Endodermal cell (in vitro differentiated cells): ENCODE results near the gene SUGCT. TPM values are rescaled to one million over a fixed set of nuclear protein-coding genes. Genes with fewer than 3 reads are reported as not detected.

Experiments used
- DNase-seq: peaks from one replicate; pipeline ENCODE4 v3.0.0-alpha.2; 2017
- H3K27ac ChIP-seq: 2 replicates; pipeline ENCODE4 v1.5.1; 2013; ENCODE audit warnings: mild to moderate bottlenecking, low read depth, low read length, moderate library complexity
- H3K27me3 ChIP-seq: 2 replicates; pipeline ENCODE4 v1.6.1; 2013; ENCODE audit warnings: mild to moderate bottlenecking, low read length, moderate library complexity; ENCODE audit not compliant: insufficient read depth, control insufficient read depth, poor library complexity, severe bottlenecking
- H3K36me3 ChIP-seq: 2 replicates; pipeline ENCODE4 v1.7.0; 2013; ENCODE audit warnings: mild to moderate bottlenecking, low read length, moderate library complexity; ENCODE audit not compliant: control insufficient read depth, insufficient read depth
- H3K4me1 ChIP-seq: one replicate; pipeline ENCODE4 v1.7.0; 2013; ENCODE audit warnings: low read length; ENCODE audit not compliant: control insufficient read depth, insufficient read depth
- H3K4me3 ChIP-seq: 2 replicates; pipeline ENCODE4 v1.5.1; 2013; ENCODE audit warnings: mild to moderate bottlenecking, low read length, moderate library complexity
- H3K9ac ChIP-seq: 2 replicates; pipeline ENCODE4 v1.6.1; 2013; ENCODE audit warnings: mild to moderate bottlenecking, low read length, moderate library complexity; ENCODE audit not compliant: poor library complexity, severe bottlenecking; ENCODE audit errors: extremely low read depth
- H3K9me3 ChIP-seq: 2 replicates; pipeline ENCODE4 v1.6.1; 2013; ENCODE audit warnings: mild to moderate bottlenecking, low read length, moderate library complexity; ENCODE audit not compliant: control insufficient read depth
- H3K27ac Mint-ChIP-seq: 2 replicates; pipeline ENCODE4 v1.8.0; 2020; ENCODE audit warnings: mixed read lengths
- H3K27me3 Mint-ChIP-seq: 2 replicates; pipeline ENCODE4 v1.8.0; 2021; ENCODE audit warnings: mild to moderate bottlenecking, mixed read lengths; ENCODE audit not compliant: insufficient read depth
- H3K36me3 Mint-ChIP-seq: 2 replicates; pipeline ENCODE4 v1.8.0; 2020; ENCODE audit warnings: low read depth, mixed read lengths
- H3K4me1 Mint-ChIP-seq: 2 replicates; pipeline ENCODE4 v1.8.0; 2020; ENCODE audit warnings: mixed read lengths
- H3K4me3 Mint-ChIP-seq: 2 replicates; pipeline ENCODE4 v1.8.0; 2020; ENCODE audit warnings: mild to moderate bottlenecking, moderate library complexity, mixed read lengths
- H3K9me3 Mint-ChIP-seq: 2 replicates; pipeline ENCODE4 v1.8.0; 2020; ENCODE audit warnings: mild to moderate bottlenecking, mixed read lengths
- WGBS, 2 experiments: methylation state at CpG; one replicate each; pipeline versions ENCODE4 v1.1.5 to v1.1.7; 2013; ENCODE audit warnings: missing lambda C conversion rate in 2 of 2, mixed read lengths in 1 of 2; ENCODE audit not compliant: insufficient coverage in 1 of 2, insufficient read length in 1 of 2; 5-methylcytosine and 5-hydroxymethylcytosine counted together
- total RNA-seq, 2 donors: library from RNA; stranded (reverse); fragmentation: NEBNext Ultra II Directional in 1 of 2; extraction: Animal tissue kit (Norgen Biotek cat#: 25700) in 1 of 2; gene quantifications; 2 replicates in 1 of 2; 3 replicates in 1 of 2; pipeline ENCODE4 v1.2.1, GENCODE V29; 2021
- TF ChIP-seq, protein P1 (sequence below): fragments of 200-600 bp; sonication (generic); conservative IDR thresholded peaks from 2 replicates; pipeline ENCODE4 v1.5.0; 2021; ENCODE audit warnings: antibody characterized with exemption, mild to moderate bottlenecking

SUGCT gene
- total RNA-seq, 2 donors from 2014 or later = 3.6 to 3.9 TPM

GRCh38 chr7:40519009-40519408 is 384.2 kb downstream of the SUGCT start:
- no peaks in the 10 kb centered on the region for H3K4me1 Mint-ChIP-seq
- no peaks in the 10 kb centered on the region for H3K9me3 Mint-ChIP-seq

GRCh38 chr7:40520986-40521738 is 386.4 kb downstream of the SUGCT start:
- H3K4me3 ChIP-seq = no peak overlapping the region
- WGBS, 2 experiments = 79 to 82% methylated on average over 6 to 7 of the region's 7 CpGs
- TF ChIP-seq, protein P1, sequence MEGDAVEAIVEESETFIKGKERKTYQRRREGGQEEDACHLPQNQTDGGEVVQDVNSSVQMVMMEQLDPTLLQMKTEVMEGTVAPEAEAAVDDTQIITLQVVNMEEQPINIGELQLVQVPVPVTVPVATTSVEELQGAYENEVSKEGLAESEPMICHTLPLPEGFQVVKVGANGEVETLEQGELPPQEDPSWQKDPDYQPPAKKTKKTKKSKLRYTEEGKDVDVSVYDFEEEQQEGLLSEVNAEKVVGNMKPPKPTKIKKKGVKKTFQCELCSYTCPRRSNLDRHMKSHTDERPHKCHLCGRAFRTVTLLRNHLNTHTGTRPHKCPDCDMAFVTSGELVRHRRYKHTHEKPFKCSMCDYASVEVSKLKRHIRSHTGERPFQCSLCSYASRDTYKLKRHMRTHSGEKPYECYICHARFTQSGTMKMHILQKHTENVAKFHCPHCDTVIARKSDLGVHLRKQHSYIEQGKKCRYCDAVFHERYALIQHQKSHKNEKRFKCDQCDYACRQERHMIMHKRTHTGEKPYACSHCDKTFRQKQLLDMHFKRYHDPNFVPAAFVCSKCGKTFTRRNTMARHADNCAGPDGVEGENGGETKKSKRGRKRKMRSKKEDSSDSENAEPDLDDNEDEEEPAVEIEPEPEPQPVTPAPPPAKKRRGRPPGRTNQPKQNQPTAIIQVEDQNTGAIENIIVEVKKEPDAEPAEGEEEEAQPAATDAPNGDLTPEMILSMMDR = no peak

More at GRCh38 chr7:40519009-40519408, 384.2 kb downstream of the SUGCT start:
- no peak overlapping the region for H3K9ac ChIP-seq
- WGBS, 2 experiments = 91 to 100% methylated on average over 2 to 3 of the region's 3 CpGs
- TF ChIP-seq, protein P1 = no peak
- Mint-ChIP-seq H3K4me3 (no peak overlapping the region), H3K27me3 (no peaks in the 10 kb centered on the region), H3K36me3 (no peaks in the 10 kb centered on the region), H3K27ac (no peak overlapping the region)
- H3K4me1 ChIP-seq = no peaks in the 10 kb centered on the region
- no peak overlapping the region for H3K4me3 ChIP-seq
- no peak overlapping the region for H3K27ac ChIP-seq
- no peaks in the 10 kb centered on the region for H3K9me3 ChIP-seq
- H3K36me3 ChIP-seq = no peaks in the 10 kb centered on the region
- no peak for DNase-seq
- H3K27me3 ChIP-seq = no peaks in the 10 kb centered on the region

DNA sequence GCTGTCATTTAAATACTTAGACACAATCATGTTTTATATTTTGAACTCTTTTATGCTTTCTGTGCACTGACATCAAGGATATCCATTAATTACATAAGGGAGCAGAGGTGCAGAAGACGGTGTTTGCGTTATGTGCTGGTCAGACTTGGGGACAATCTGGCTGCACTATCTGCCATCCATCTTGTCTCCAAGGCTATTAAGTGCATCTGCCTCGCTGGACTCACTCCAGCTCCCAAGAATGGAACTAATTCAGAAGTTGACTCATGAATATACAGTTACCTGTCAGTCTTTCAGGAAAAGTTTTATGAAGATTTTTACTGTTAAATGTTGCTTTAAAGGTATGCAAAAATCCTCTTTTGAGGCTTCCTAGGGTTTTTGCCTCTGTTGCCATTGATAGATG is 391.0 kb downstream of the SUGCT start:
- no peak overlapping the region for H3K9ac ChIP-seq
- H3K4me3 ChIP-seq = no peak overlapping the region
- DNase-seq = no peak
- Mint-ChIP-seq H3K4me3 (no peak overlapping the region), H3K4me1 (no peaks in the 10 kb centered on the region), H3K27me3 (no peaks in the 10 kb centered on the region), H3K9me3 (no peaks in the 10 kb centered on the region), H3K36me3 (no peaks in the 10 kb centered on the region), H3K27ac (no peak overlapping the region)
- H3K36me3 ChIP-seq = no peaks in the 10 kb centered on the region
- no peaks in the 10 kb centered on the region for H3K27me3 ChIP-seq
- WGBS, 2 experiments = 89 to 92% methylated on average over 3 of the region's 3 CpGs
- H3K27ac ChIP-seq = no peak overlapping the region
- TF ChIP-seq, protein P1 = no peak
- no peaks in the 10 kb centered on the region for H3K9me3 ChIP-seq
- no peaks in the 10 kb centered on the region for H3K4me1 ChIP-seq

More at GRCh38 chr7:40520986-40521738, 386.4 kb downstream of the SUGCT start:
- H3K27ac Mint-ChIP-seq = no peak overlapping the region
- H3K36me3 Mint-ChIP-seq = no peaks in the 10 kb centered on the region
- H3K27ac ChIP-seq = no peak overlapping the region
- H3K9me3 ChIP-seq = no peaks in the 10 kb centered on the region
- no peaks in the 10 kb centered on the region for H3K9me3 Mint-ChIP-seq
- DNase-seq = no peak
- H3K4me1 ChIP-seq = no peaks in the 10 kb centered on the region
- H3K36me3 ChIP-seq = no peaks in the 10 kb centered on the region
- no peak overlapping the region for H3K9ac ChIP-seq
- H3K4me1 Mint-ChIP-seq = no peaks in the 10 kb centered on the region
- H3K27me3 ChIP-seq = no peaks in the 10 kb centered on the region
- H3K4me3 Mint-ChIP-seq = no peak overlapping the region
- H3K27me3 Mint-ChIP-seq = no peaks in the 10 kb centered on the region
